ENCODE results near the gene GRK5.

GRCh38 chr10:119252051-119252465, 44.7 kb downstream of the GRK5 start:
- peak in 1 of 5 experiments; percentile 36 for TF ChIP-seq CTCF (IDR thresholded peaks at IDR 0.05)
- no peak for TF ChIP-seq EP300 (IDR thresholded peaks at IDR 0.05; ENCODE audit: low read depth)
